ENCODE data around the gene FSIP1. TPM values are rescaled to one million over a fixed set of nuclear protein-coding genes. Genes with fewer than 3 reads are reported as not detected.

FSIP1 gene
- total and polyA plus RNA-seq, 5 donors from 2014 or later, result 0.08 to 1.1 (median 0.20) TPM

DNA sequence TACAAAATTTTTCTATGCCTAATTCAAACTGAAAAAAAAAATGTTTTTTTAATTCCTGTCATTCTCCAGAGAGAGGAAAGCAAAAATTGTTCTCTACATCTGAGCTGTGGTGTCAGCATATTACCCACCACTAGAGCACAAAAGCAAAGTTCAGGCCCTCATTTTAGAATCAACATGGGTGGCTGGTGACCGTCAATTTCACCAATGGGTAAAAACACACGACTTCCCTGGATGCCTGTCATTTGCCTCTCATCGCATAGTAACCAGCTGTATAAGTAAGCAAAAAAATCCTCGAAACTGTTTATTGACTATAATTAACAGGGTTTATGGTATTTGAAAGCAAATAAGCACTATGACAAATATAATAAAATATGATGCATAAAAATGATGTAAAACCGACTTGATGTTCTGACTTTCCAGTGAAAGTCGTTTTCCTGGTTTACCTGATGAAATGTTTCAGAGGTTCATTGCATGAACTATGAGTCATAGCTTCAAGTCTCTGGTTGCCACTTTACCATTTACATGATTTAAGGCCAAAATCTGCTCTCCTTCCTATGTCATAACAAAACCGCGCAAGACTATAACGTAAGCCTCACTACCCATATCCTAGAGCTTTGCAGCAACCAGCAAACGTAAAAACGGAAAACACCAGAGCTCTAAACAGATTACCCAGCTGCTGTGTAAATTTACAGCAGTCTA is 141.3 kb downstream of the FSIP1 start:
- H3K4me1 Mint-ChIP-seq, result peaks cover 8 to 28% (median 21%) of the 10 kb centered on the region in 4 donors
- H3K36me3 Mint-ChIP-seq, result no peaks in the 10 kb centered on the region
- H3K27ac Mint-ChIP-seq, result peak overlapping the region; percentile 27 to 63 (median 34)
- H3K4me1 ChIP-seq (ENCODE audit: control insufficient read depth, insufficient read depth, low read length, poor library complexity, severe bottlenecking), result peaks cover 10% of the 10 kb centered on the region
- H3K27ac ChIP-seq (ENCODE audit: insufficient read depth, low read length, poor library complexity, severe bottlenecking), result peak overlapping the region; percentile 64
- H3K36me3 ChIP-seq (ENCODE audit: control insufficient read depth, insufficient read depth, low read length), result no peaks in the 10 kb centered on the region
- ATAC-seq (ENCODE audit: low read depth in 2 of 2) (peak; percentile 71 to 78), DNase-seq (peak in 2 of 3 donors; percentile 34 to 49)
- peak overlapping the region; percentile 56 for H3K4me3 ChIP-seq (ENCODE audit: low read depth, low read length)
- peak overlapping the region; percentile 29 to 48 (median 38) for H3K4me3 Mint-ChIP-seq
- no peaks in the 10 kb centered on the region for H3K27me3 ChIP-seq (ENCODE audit: control insufficient read depth, insufficient read depth, low read length)
- peaks cover 9% of the 10 kb centered on the region for H3K27me3 Mint-ChIP-seq
- no peaks in the 10 kb centered on the region for H3K9me3 Mint-ChIP-seq
- H3K9me3 ChIP-seq (ENCODE audit: control insufficient read depth in 2 of 2, low read length in 2 of 2), result no peaks in the 10 kb centered on the region

DNA sequence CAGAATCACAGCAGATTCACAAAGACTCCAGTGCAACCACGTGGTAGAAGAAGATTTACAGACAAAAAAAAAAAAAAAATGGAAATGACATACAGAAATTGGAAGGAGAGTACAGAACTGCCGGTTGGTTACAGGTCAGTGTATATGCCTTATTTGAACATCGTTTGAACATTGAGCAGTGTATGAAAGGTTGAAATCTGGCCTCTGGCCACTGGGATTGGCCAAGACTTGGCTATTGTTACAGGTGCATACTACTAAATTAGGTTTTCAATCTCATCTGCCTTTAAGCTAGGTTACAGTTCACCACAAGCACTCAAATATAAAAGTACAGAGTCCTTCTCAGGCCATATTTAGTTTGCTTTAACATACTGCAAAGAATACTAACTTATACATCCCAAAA is 142.0 kb downstream of the FSIP1 start:
- Histone ChIP-seq H3K27me3 (ENCODE audit: control insufficient read depth, insufficient read depth, low read length) (no peaks in the 10 kb centered on the region), H3K36me3 (ENCODE audit: control insufficient read depth, insufficient read depth, low read length) (no peaks in the 10 kb centered on the region), H3K4me1 (ENCODE audit: control insufficient read depth, insufficient read depth, low read length, poor library complexity, severe bottlenecking) (peaks cover 10% of the 10 kb centered on the region), H3K27ac (ENCODE audit: insufficient read depth, low read length, poor library complexity, severe bottlenecking) (peak overlapping the region; percentile 64), H3K9me3 (ENCODE audit: control insufficient read depth in 2 of 2, low read length in 2 of 2) (no peaks in the 10 kb centered on the region), H3K4me3 (ENCODE audit: low read depth, low read length) (peak overlapping the region; percentile 56)
- Mint-ChIP-seq H3K4me3 (peak overlapping the region in 1 of 4 donors; percentile 39), H3K9me3 (peaks cover 0 to 3% (median 0%) of the 10 kb centered on the region in 7 donors), H3K27me3 (peaks cover 9% of the 10 kb centered on the region), H3K27ac (peak overlapping the region in 2 of 3 donors; percentile 43 to 63), H3K36me3 (no peaks in the 10 kb centered on the region), H3K4me1 (peaks cover 8 to 28% (median 21%) of the 10 kb centered on the region in 4 donors)
- DNase-seq, result no peak
- ATAC-seq (ENCODE audit: low read depth in 2 of 2), result no peak

DNA sequence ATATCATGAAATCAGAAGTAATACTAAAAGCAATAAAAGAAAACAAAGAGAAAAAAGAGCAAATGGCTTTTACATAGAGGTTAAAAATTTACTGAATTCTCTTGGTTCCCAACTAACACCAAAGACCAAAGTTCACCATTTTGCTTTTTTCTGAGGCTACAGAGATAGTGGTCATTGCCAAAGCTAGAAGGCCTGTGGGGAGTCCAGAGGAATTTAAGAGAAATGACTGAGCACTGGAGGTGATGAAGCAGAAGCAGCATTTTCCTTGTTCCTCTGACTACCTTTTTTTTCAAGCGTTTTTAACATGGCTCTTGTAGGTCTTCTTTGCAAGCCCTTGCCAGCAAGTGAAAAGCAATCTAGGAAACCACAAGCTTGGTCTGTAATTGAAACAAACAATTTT is 143.6 kb downstream of the FSIP1 start:
- H3K36me3 ChIP-seq (ENCODE audit: control insufficient read depth, insufficient read depth, low read length), result no peaks in the 10 kb centered on the region
- Mint-ChIP-seq H3K4me1 (peaks cover 8 to 28% (median 21%) of the 10 kb centered on the region in 4 donors), H3K4me3 (no peak overlapping the region), H3K27me3 (peaks cover 9% of the 10 kb centered on the region), H3K27ac (no peak overlapping the region), H3K9me3 (peaks cover 0 to 3% (median 0%) of the 10 kb centered on the region in 7 donors), H3K36me3 (no peaks in the 10 kb centered on the region)
- H3K4me1 ChIP-seq (ENCODE audit: control insufficient read depth, insufficient read depth, low read length, poor library complexity, severe bottlenecking), result peaks cover 10% of the 10 kb centered on the region
- H3K27ac ChIP-seq (ENCODE audit: insufficient read depth, low read length, poor library complexity, severe bottlenecking), result no peak overlapping the region
- no peaks in the 10 kb centered on the region for H3K27me3 ChIP-seq (ENCODE audit: control insufficient read depth, insufficient read depth, low read length)
- H3K4me3 ChIP-seq (ENCODE audit: low read depth, low read length), result no peak overlapping the region
- H3K9me3 ChIP-seq (ENCODE audit: control insufficient read depth in 2 of 2, low read length in 2 of 2), result no peaks in the 10 kb centered on the region
- DNase-seq, result no peak
- no peak for ATAC-seq (ENCODE audit: low read depth in 2 of 2)

DNA sequence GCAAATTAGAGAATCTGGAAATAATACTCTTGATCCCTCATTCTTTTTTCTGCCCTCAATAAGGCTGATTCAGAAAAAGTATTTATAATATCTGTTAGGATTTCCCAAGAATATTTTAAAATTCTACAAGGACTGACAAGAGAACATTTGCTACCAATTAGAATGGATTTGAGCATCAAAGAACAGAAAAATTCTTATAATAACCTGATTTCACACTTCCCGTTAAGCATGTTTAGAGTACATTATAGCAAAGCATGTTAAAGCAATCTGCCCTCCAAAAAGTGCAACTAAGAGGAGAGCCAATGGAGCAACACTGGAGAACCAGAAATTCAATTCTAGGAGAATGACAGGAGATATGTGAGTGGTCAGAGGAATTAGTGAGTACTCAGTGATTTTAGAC is 144.6 kb downstream of the FSIP1 start:
- H3K36me3 Mint-ChIP-seq, result no peaks in the 10 kb centered on the region
- Histone ChIP-seq H3K4me1 (ENCODE audit: control insufficient read depth, insufficient read depth, low read length, poor library complexity, severe bottlenecking) (peaks cover 10% of the 10 kb centered on the region), H3K9me3 (ENCODE audit: control insufficient read depth in 2 of 2, low read length in 2 of 2) (no peaks in the 10 kb centered on the region), H3K36me3 (ENCODE audit: control insufficient read depth, insufficient read depth, low read length) (no peaks in the 10 kb centered on the region), H3K4me3 (ENCODE audit: low read depth, low read length) (no peak overlapping the region), H3K27me3 (ENCODE audit: control insufficient read depth, insufficient read depth, low read length) (no peaks in the 10 kb centered on the region), H3K27ac (ENCODE audit: insufficient read depth, low read length, poor library complexity, severe bottlenecking) (no peak overlapping the region)
- H3K27me3 Mint-ChIP-seq, result peaks cover 9% of the 10 kb centered on the region
- H3K4me1 Mint-ChIP-seq, result peaks cover 8 to 24% (median 21%) of the 10 kb centered on the region in 4 donors
- DNase-seq, result no peak
- peaks cover 0 to 3% (median 0%) of the 10 kb centered on the region in 7 donors for H3K9me3 Mint-ChIP-seq
- no peak overlapping the region for H3K4me3 Mint-ChIP-seq
- ATAC-seq (ENCODE audit: low read depth in 2 of 2), result no peak
- H3K27ac Mint-ChIP-seq, result no peak overlapping the region

DNA sequence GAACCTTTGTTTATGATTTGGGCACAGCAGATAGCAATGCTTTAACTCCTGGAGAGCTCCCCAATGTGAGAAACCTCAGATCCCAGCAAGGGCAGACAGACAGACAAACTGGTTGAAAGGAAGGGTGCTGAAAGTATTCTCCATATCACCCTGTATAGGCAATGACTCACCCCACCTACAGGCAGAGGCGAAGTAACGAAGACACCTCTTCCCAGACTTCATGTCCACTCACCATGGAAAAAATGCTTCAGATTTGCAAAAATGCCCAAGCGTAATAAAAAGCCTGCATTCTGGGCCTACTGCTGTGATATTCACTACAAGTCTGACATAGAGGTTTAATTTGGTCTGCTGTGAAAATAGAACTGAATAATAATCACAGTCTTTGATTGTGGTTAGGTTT is 151.3 kb downstream of the FSIP1 start:
- Mint-ChIP-seq H3K9me3 (peaks cover 0 to 3% (median 0%) of the 10 kb centered on the region in 7 donors), H3K4me3 (no peak overlapping the region), H3K27ac (peak overlapping the region in 2 of 3 donors; percentile 0 to 9), H3K27me3 (no peaks in the 10 kb centered on the region), H3K36me3 (no peaks in the 10 kb centered on the region), H3K4me1 (peaks cover 18 to 45% (median 31%) of the 10 kb centered on the region in 4 donors)
- H3K27ac ChIP-seq (ENCODE audit: insufficient read depth, low read length, poor library complexity, severe bottlenecking), result no peak overlapping the region
- ATAC-seq (ENCODE audit: low read depth in 2 of 2) (no peak), DNase-seq (no peak)
- H3K4me3 ChIP-seq (ENCODE audit: low read depth, low read length), result no peak overlapping the region
- peaks cover 32% of the 10 kb centered on the region for H3K4me1 ChIP-seq (ENCODE audit: control insufficient read depth, insufficient read depth, low read length, poor library complexity, severe bottlenecking)
- H3K27me3 ChIP-seq (ENCODE audit: control insufficient read depth, insufficient read depth, low read length), result no peaks in the 10 kb centered on the region
- H3K36me3 ChIP-seq (ENCODE audit: control insufficient read depth, insufficient read depth, low read length), result no peaks in the 10 kb centered on the region
- no peaks in the 10 kb centered on the region for H3K9me3 ChIP-seq (ENCODE audit: control insufficient read depth in 2 of 2, low read length in 2 of 2)

DNA sequence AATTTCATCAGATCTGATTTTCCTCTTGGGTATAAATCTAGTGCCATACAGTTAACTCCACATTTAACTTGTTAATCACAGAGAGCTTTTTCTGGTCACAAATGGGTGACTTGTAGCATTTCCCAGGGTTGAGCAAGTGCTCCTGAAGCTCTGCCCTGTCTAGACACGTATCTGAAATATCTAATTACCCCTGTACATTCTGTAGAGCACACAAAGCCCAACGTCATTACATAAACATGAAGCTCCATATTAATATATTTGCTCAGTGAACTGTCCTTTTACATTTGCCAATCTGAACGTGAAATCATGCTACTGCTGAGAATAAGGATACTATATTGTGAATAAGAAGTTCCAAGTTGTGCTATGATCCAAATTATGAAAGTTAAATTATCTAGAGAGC is 152.7 kb downstream of the FSIP1 start:
- H3K4me1 Mint-ChIP-seq, result peaks cover 22 to 60% (median 43%) of the 10 kb centered on the region in 4 donors

DNA sequence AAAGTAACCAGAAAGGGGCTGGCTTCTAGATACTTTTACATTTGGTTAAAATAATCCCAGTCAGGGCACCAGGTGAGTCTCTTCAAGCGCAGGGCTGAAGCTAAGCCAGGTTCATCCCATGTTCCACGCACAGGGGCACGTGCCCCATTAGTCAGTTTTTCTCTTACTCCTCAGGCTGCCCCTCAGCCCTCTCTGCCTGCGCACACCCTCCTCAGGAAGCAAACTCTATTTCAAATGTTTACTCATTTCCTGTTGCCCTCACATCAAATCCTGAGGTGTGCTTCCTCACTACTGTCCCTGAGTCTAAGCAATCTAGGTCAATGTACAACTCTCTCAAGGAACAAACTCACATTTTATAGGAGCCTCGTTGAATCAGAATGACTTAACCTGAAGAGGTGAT is 153.3 kb downstream of the FSIP1 start:
- Mint-ChIP-seq H3K4me1 (peaks cover 27 to 65% (median 48%) of the 10 kb centered on the region in 4 donors), H3K4me3 (peak overlapping the region; percentile 1 to 36 (median 20)), H3K27me3 (no peaks in the 10 kb centered on the region), H3K9me3 (peaks cover 0 to 3% (median 0%) of the 10 kb centered on the region in 7 donors), H3K27ac (peak overlapping the region; percentile 92 to 94 (median 93)), H3K36me3 (no peaks in the 10 kb centered on the region)
- no peaks in the 10 kb centered on the region for H3K36me3 ChIP-seq (ENCODE audit: control insufficient read depth, insufficient read depth, low read length)
- peaks cover 50% of the 10 kb centered on the region for H3K4me1 ChIP-seq (ENCODE audit: control insufficient read depth, insufficient read depth, low read length, poor library complexity, severe bottlenecking)
- DNase-seq (peak; percentile 16 to 75 (median 33)), ATAC-seq (ENCODE audit: low read depth in 2 of 2) (peak; percentile 54 to 59)
- peak overlapping the region; percentile 56 for H3K27ac ChIP-seq (ENCODE audit: insufficient read depth, low read length, poor library complexity, severe bottlenecking)
- no peaks in the 10 kb centered on the region for H3K9me3 ChIP-seq (ENCODE audit: control insufficient read depth in 2 of 2, low read length in 2 of 2)
- H3K4me3 ChIP-seq (ENCODE audit: low read depth, low read length), result peak overlapping the region; percentile 38
- no peaks in the 10 kb centered on the region for H3K27me3 ChIP-seq (ENCODE audit: control insufficient read depth, insufficient read depth, low read length)

More for the DNA sequence above, 152.7 kb downstream of the FSIP1 start:
- Histone ChIP-seq H3K36me3 (ENCODE audit: control insufficient read depth, insufficient read depth, low read length) (no peaks in the 10 kb centered on the region), H3K27ac (ENCODE audit: insufficient read depth, low read length, poor library complexity, severe bottlenecking) (no peak overlapping the region), H3K4me1 (ENCODE audit: control insufficient read depth, insufficient read depth, low read length, poor library complexity, severe bottlenecking) (peaks cover 45% of the 10 kb centered on the region), H3K9me3 (ENCODE audit: control insufficient read depth in 2 of 2, low read length in 2 of 2) (no peaks in the 10 kb centered on the region), H3K4me3 (ENCODE audit: low read depth, low read length) (peak overlapping the region; percentile 38), H3K27me3 (ENCODE audit: control insufficient read depth, insufficient read depth, low read length) (no peaks in the 10 kb centered on the region)
- H3K4me3 Mint-ChIP-seq, result peak overlapping the region in 2 of 4 donors; percentile 36 to 48
- ATAC-seq (ENCODE audit: low read depth in 2 of 2) (no peak), DNase-seq (no peak)
- H3K36me3 Mint-ChIP-seq, result no peaks in the 10 kb centered on the region
- peak overlapping the region; percentile 92 to 94 (median 93) for H3K27ac Mint-ChIP-seq
- peaks cover 0 to 3% (median 0%) of the 10 kb centered on the region in 7 donors for H3K9me3 Mint-ChIP-seq
- H3K27me3 Mint-ChIP-seq, result no peaks in the 10 kb centered on the region
